Measurements from ENCODE around the gene RPL35. TPM values are rescaled to one million over a fixed set of nuclear protein-coding genes. Genes with fewer than 3 reads are reported as not detected.
A peak's percentile ranks its signal among the peaks of the same experiment; 100 is the strongest.

RPL35 gene
- total RNA-seq, 4 donors from 2014 or later, result 462 to 1,338 (median 588) TPM

DNA sequence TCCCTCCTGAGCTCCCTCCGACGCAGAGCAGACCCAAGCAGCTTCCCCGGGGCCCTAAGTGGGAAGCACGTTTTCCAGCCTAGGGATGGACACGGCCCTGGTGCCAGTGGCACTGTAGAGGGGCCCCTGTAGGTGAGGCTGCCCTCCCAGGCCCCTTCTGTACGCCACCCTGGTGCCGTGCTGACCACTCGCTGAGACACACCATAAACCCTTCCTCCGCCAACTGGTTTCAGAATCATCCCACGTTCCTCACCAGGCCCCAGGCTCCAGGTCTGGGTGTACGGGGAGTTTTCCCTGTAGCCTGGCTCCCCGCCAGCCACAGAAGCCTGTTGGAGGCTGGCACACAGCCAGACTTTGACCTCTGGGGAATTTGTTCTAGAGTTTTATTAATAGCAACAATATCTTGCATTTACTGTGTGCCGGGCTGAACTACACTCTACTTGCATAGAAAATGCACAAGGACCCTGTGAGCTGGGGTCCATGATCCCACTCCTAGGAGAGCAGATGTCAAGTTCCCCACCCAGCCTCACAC lies 26.7 kb downstream of the RPL35 start:
- peak in 2 of 3 donors; percentile 80 to 81 for DNase-seq
- Histone ChIP-seq H3K9me3 (no peaks in the 10 kb centered on the region), H3K4me1 (peaks cover 0 to 13% (median 0%) of the 10 kb centered on the region in 4 donors), H3K27me3 (no peaks in the 10 kb centered on the region), H3K27ac (peak overlapping the region in 2 of 4 donors; percentile 61 to 80), H3K36me3 (no peaks in the 10 kb centered on the region), H3K4me3 (peak overlapping the region in 1 of 4 donors; percentile 21)
- TF ChIP-seq, protein P1, sequence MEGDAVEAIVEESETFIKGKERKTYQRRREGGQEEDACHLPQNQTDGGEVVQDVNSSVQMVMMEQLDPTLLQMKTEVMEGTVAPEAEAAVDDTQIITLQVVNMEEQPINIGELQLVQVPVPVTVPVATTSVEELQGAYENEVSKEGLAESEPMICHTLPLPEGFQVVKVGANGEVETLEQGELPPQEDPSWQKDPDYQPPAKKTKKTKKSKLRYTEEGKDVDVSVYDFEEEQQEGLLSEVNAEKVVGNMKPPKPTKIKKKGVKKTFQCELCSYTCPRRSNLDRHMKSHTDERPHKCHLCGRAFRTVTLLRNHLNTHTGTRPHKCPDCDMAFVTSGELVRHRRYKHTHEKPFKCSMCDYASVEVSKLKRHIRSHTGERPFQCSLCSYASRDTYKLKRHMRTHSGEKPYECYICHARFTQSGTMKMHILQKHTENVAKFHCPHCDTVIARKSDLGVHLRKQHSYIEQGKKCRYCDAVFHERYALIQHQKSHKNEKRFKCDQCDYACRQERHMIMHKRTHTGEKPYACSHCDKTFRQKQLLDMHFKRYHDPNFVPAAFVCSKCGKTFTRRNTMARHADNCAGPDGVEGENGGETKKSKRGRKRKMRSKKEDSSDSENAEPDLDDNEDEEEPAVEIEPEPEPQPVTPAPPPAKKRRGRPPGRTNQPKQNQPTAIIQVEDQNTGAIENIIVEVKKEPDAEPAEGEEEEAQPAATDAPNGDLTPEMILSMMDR (IDR thresholded peaks at IDR 0.05), result no peak
- TF ChIP-seq POLR2A (IDR thresholded peaks at IDR 0.05), result no peak

DNA sequence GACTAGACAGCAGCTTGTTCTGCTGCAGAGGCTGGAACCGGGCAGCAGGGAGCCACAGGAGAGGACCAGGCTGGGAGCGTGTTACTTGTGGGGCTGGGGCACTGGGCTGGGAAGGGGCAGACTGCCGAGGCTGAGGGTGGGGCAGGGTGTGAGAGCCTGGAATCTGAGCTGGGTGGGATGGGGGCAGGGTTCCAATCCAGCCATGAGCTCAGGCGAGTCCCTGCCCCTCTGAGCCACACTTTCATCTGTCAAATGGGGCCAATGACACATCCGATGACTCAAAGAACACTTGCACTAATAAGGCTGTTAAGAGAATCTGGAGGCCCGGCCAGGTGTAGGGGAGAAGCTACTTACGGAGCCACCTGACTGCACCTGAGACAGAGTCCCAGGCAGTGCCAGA lies 27.2 kb downstream of the RPL35 start:
- Histone ChIP-seq H3K27me3 (no peaks in the 10 kb centered on the region), H3K36me3 (no peaks in the 10 kb centered on the region), H3K4me3 (peak overlapping the region in 1 of 4 donors; percentile 21), H3K27ac (peak overlapping the region in 2 of 4 donors; percentile 61 to 80), H3K9me3 (no peaks in the 10 kb centered on the region), H3K4me1 (peaks cover 0 to 13% (median 0%) of the 10 kb centered on the region in 4 donors)
- TF ChIP-seq POLR2A (IDR thresholded peaks at IDR 0.05), result peak in 1 of 2 donors; percentile 27
- TF ChIP-seq, protein P1 (IDR thresholded peaks at IDR 0.05), result no peak
- peak in 2 of 3 donors; percentile 77 to 83 for DNase-seq

DNA sequence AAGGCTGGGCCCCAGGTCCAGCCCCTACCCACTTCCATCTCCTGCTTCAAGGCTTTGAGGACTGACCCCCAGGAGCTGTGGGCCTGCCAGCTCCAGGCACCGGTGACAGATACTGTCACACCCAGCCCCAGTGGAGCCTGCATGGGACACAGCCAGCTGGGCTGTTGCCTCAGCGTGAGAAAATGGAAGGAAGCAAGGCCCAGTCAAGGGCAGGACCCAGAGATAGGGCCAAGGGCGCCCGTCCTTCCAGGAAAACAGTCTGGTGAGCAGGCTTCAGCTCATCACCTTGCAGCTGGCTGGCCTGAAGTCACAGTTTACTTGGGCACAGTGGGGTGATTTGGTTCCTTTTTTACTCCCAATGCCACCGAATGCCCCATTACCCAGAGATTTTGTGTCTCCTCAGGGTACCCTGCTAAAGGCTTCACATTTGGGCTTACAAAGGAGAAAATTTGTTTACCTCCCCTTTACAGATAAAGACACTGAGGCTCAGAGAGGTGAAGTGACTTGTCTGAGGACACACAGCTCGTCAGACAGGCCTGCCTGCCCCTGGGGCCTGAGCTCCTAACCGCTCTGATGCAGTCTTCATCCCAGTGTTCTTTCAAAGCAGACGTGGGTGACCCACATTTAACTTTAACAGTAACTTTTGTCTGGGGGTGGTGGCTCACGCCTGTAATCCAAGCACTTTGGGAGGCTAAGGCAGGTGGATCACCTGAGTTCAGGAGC lies 30.0 kb downstream of the RPL35 start:
- H3K27me3 ChIP-seq, result no peaks in the 10 kb centered on the region
- peak overlapping the region in 2 of 4 donors; percentile 14 to 72 for H3K27ac ChIP-seq
- TF ChIP-seq POLR2A (IDR thresholded peaks at IDR 0.05), result no peak
- TF ChIP-seq, protein P1 (IDR thresholded peaks at IDR 0.05), result no peak
- no peaks in the 10 kb centered on the region for H3K9me3 ChIP-seq
- no peak for DNase-seq
- no peak overlapping the region for H3K4me3 ChIP-seq
- peaks cover 0 to 13% (median 0%) of the 10 kb centered on the region in 4 donors for H3K4me1 ChIP-seq
- no peaks in the 10 kb centered on the region for H3K36me3 ChIP-seq

DNA sequence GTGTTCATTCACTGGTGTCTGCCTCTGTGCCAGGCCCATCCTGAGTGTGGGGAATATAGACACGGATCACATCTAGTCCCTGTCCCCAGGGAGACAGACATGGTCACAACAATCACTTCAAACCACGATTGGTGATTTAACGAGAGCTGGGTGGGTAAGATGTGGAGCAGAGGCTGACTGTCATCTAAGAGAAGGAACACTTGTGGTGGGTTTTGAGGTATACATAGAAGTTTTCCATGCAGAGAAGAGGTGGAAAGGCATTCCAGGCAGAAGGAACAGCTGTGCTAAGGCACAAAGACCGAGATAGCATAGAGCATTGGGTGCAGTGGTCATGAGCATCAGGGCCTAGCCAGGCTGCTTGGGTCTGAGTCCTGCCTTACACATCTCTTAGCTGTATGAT lies 31.2 kb downstream of the RPL35 start:
- no peak overlapping the region for H3K4me3 ChIP-seq
- H3K9me3 ChIP-seq, result no peaks in the 10 kb centered on the region
- no peaks in the 10 kb centered on the region for H3K27me3 ChIP-seq
- peaks cover 0 to 13% (median 0%) of the 10 kb centered on the region in 4 donors for H3K4me1 ChIP-seq
- DNase-seq, result no peak
- H3K27ac ChIP-seq, result no peak overlapping the region
- H3K36me3 ChIP-seq, result no peaks in the 10 kb centered on the region
- TF ChIP-seq POLR2A (IDR thresholded peaks at IDR 0.05), result no peak
- TF ChIP-seq, protein P1 (IDR thresholded peaks at IDR 0.05), result no peak

DNA sequence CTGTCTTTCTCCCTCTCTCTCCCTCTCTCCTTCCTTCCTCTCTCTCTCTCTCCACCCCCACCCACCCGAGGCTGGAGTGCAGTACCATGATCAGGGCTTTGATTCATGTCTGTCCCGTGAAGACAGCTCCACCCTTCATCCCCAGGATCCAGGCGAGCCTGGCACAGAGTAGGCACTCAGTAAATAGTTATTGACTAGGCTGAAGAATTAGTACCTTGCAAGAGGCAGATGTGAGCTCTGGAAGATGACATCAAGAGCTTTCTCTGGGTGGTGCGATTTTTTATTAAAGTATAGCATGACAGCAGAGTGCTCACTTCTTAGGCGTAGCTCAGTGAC lies 32.5 kb downstream of the RPL35 start:
- Histone ChIP-seq H3K9me3 (no peaks in the 10 kb centered on the region), H3K36me3 (no peaks in the 10 kb centered on the region), H3K4me3 (no peak overlapping the region), H3K4me1 (no peaks in the 10 kb centered on the region), H3K27ac (no peak overlapping the region), H3K27me3 (no peaks in the 10 kb centered on the region)
- TF ChIP-seq, protein P1 (IDR thresholded peaks at IDR 0.05), result no peak
- no peak for TF ChIP-seq POLR2A (IDR thresholded peaks at IDR 0.05)
- DNase-seq, result no peak

All from Peyer's patch (tissue), 4 donors.